ENCODE results near the gene C2CD4D.
"Not testable (repeated sequence)": the region's sequence is repeated elsewhere in the genome, so short reads cannot be mapped to it uniquely, and the experiment has no call there.

Gene C2CD4D

DNA sequence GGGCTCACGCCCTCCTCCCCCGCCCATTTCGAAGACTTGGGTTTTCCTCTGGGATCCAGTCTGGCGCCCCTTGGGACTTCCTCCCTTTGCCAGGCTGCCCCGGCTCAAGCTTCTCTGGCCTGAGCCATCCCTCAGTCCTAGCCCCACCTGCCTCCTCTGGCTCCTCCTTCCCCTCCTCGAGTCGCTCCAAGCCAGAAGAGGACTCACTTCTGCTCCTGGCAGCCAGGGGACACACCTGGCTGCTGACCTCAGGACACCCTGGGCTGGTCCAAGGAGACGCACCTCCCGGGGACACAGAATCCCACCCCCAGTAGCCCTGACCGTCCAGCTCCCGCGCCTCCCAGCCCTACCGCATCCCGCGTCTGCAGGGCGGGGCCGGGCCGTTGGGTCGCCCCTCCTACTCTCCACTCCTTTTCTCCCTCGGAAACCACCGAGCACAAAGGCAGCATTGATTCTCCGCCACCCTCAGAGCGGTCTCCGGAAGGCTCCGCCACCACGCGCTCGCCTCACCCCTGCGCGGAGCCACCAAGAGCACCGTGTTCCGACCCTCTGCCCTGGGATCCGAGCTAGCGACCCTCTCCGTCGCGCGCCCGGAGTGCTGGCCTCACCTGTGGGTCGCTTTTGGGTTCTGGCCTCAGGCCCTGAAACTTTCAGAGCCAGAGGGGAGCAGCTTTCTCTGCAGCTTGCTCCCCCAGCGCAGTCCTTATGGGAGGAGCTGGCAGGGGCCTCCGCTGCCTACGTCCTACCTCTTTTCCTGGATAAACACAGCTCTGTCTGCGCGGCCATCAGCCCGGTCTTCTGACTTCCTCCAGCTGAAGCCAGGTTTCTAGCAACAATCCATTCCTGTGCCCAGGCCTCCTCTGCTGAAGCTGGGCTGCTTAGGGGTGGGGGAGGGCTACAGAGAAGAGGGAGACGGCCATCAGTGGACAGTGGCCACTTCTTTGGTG, at the start of gene C2CD4D:
Gene C2CD4D (minus strand): TSS at position 364 of the 947 bp plus-strand sequence. CDS start 831 bp downstream, outside the sequence.
- peak; percentile 55 to 61 for DNase-seq (ENCODE audit: low read depth in 2 of 2)

DNA sequence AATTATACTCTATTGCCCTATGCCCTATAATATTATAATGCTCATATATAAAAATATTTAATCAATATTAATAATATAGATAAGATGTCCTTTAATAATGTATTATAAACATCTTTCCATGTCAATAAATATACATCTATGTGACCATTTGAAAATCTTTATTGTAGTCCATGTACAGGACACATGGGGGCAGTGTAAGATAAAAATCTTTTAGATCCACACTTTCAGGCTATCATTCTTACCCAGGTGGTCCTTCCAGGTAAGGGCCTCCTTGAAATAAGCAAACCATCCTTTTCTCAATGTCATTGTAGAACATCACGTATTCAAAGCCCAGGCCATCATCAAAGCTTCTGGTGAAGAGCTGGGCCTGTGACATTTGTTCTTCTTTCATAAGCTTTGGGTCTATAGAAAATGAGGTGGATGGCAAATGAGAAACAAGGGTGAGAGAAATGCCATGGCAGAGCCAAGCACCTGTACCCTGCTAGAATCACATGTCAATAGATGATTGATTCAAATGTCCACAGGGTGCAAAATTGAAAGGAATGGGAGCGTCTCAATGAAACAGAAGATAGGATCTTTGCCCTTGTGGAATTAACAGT, 49.5 kb upstream of the C2CD4D start:
- no peak for DNase-seq (ENCODE audit: low read depth in 2 of 2)

DNA sequence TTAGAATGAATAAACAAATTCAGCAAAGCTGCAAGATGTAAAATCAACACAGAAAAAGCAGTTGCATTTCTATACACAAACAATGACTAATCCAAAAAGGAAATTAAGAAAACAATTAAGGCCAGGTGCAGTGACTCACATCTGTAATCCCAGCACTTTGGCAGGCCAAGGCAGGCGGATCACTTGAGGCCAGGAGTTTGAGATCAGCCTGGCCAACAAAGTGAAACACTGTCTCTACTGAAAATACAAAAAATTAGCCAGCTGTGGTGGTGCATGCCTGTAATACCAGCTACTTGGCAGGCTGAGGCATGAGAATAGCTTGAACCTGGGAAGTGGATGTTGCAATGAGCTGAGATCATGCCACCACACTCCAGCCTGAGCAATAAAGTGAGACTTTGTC, 47.4 kb upstream of the C2CD4D start:
- no peak for DNase-seq (ENCODE audit: low read depth in 2 of 2)

DNA sequence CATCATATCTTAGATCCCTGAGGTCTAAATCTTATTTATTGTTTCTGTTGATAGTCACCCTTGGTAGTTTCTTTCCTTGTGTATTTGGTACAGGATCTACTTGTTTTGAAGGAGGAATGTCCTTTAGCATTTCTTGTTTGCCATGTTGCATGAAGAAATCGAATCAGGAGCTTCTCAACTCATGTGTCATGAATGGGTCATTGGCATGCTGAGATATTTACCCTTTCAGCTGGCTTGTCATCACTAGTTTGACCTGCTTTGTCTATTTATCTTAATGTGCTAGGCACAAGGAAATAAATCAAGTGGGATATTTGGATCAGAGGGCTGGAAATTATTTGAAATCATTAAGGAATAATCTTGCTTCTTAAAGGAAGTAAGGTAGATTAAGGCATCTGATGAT, 45.9 kb upstream of the C2CD4D start:
- DNase-seq (ENCODE audit: low read depth in 2 of 2): no peak

DNA sequence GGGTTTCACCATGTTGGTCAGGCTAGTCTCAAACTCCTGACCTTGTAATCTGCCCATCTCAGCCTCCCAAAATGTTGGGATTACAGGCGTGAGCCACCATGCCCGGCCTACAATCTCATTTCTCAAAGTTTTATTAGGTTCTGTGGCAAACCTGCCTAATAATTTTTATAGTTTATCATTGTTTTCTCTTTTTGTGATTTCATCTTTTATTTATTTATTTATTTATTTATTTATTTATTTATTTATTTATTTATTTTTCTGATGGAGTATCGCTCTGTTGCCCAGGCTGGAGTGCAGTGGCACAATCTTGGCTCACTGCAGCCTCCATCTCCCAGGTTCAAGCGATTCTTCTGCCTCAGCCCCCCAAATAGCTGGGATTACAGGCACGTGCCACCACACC, 45.3 kb upstream of the C2CD4D start:
- DNase-seq (ENCODE audit: low read depth in 2 of 2): not testable (repeated sequence)

DNA sequence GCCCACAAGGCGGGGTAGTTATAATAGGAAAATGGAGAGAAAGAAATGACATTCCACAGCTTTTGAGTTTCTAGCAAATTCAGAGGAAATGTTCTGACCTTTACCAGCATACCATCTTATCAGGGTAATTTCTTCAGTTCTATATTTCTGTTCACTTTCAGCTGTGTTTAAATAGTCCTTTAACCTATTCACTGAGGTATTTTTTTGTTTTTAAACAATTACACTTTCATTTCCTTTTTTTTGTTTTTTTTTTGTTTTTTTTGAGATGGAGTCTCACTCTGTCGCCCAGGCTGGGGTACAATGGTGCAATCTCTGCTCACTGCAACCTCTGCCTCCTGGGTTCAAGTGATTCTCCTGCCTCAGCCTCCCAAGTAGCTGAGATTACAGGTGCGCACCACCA, 44.8 kb upstream of the C2CD4D start:
- DNase-seq (ENCODE audit: low read depth in 2 of 2): not testable (repeated sequence)

DNA sequence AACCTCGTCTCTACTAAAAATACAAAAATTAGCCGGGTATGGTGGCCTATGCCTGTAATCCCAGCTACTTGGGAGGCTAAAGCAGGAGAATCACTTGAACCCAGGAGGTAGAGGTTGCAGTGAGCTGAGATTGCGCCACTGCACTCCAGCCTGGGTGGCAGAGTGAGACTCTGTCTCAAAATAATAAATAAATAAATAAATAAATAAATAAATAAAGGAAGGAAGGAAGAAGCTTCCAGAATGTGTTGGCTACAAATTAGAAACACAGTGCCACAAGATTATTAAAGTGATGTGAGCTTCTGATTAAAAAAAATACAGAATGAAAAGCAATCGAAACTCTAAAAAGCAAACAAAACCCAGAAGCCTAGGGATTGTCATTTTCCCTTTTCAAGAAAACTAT, 44.3 kb upstream of the C2CD4D start:
- DNase-seq (ENCODE audit: low read depth in 2 of 2): not testable (repeated sequence)

DNA sequence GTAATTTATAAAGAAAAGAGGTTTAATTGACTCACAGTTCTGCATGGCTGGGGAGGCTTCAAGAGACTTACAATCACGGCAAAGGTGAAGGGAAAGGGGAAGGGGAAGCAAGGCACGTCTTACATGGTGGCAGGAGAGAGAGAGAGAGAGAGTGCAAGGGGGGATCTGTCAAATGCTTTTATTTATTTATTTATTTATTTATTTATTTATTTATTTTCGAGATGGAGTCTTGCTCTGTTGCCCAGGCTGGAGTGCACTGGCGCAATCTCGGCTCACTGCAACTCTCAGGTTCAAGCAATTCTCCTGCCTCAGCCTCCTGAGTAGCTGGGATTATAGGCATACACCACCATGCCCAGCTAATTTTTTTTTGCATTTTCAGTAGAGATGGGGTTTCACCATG, 43.3 kb upstream of the C2CD4D start:
- DNase-seq (ENCODE audit: low read depth in 2 of 2): not testable (repeated sequence)

DNA sequence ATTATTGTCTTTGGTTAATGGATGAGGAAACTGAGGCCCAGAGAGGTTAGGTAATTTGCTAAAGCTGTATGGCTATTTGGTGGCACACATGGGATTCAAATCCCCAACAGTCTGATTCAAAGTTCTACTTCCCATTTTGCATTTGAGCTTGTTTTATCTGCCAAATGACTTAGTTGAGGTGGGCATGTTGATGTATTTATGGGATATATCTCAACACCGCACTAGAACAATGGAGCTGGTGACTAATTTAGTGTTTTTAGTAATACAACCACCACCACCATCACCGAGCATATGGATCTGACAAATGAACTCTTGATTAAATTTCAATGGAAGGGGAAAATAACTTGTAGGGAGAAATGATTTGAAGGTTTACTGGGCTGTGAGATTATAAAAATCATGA, 42.8 kb upstream of the C2CD4D start:
- no peak for DNase-seq (ENCODE audit: low read depth in 2 of 2)

DNA sequence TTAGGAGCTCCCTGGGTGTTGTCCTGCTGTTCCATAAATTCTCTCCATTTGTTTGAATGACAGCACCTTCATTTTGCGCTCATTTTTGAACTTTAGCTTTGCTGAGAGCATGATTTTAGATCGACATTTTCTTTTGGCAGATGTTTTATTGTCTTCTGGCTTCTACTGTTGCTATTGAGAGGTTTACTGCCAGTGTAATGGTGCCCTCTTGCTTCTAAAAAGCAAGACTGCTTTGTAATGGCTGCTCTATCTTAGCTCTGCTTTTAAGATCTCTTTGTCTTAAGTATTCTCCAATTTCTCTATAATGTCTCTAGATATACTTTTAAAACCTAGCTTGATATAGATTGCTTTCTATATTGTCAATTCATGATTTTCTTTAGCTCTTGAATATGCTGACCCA, 41.9 kb upstream of the C2CD4D start:
- DNase-seq (ENCODE audit: low read depth in 2 of 2): no peak

DNA sequence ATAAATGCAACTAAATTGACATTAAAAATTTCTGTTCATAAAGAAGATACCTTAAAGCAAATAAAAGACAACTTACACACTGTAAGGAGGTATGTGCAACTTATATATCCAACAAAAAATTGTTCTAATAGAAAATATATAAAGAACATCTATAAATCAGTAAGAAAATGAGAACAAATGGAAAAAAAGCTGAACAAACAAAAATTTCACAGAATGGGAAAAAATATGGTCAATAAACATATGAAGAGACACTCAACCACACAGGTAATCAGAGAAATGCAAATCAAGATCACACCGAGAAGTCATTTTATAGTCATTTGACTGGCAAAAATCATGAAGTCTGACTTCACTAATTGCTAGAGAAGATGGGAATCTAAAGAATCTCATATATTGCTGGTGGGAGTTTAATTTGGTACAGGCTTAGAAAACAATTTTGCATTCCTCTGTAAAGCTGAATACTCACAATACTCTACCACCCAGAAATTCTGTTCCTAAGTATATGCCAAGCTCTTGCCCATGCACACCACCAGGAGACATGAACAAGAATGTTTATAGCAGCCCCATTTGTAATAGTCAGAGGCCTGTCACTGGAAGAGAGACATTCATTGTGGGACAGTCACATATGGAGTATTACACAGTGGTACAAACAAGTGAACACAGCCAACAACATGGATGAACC, 35.9 kb upstream of the C2CD4D start:
- DNase-seq (ENCODE audit: low read depth in 2 of 2): no peak

DNA sequence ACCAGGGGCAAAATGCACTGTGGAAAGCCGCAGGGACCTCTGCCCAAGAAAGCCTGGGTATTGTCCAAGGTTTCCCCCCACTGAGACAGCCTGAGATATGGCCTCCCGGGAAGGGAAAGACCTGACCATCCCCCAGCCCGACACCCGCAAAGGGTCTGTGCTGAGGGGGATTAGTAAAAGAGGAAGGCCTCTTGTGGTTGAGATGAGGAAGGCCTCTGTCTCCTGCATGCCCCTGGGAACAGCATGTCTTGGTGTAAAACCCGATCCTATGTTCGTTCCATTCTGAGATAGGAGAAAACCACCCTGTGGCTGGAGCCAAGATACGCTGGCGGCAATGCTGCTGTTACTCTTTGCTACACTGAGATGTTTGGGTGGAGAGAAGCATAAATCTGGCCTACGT, 33.2 kb upstream of the C2CD4D start:
- DNase-seq (ENCODE audit: low read depth in 2 of 2): not testable (repeated sequence)

DNA sequence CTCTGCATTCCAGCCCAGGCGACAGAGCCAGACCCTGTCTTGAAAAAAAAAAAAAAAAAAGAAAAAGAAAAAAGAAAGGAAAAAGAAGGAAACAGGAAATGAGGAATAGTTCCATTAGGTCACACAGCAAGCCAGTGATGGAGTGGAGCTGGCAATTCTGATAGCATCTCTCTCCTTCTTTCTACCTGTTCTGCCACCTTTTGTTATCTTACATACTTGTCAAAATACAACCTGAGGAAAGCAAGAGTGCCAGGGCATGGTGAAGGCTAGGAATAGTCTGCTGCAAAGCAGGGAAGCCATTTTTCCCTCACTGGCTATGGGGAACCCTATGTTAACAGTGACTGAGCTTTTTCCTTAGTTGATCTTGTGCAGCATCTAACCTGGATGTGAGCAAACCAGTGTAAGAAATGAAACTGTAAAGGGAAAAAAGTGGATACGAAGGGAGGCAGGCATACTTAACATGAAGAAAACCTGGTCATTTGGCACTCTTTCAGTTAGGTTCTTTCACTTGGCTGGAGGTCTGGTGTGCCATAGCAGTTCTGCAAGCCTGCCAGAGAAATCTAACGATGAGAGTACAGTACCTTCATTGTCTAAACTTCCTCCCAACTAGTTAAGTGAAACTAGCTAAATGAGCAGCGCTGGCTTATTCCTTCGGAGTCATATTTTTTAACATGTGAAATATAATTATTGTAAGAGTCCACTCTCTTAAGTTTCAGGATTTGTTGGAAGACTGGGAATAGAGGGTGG, 31.8 kb upstream of the C2CD4D start:
- DNase-seq (ENCODE audit: low read depth in 2 of 2): no peak

DNA sequence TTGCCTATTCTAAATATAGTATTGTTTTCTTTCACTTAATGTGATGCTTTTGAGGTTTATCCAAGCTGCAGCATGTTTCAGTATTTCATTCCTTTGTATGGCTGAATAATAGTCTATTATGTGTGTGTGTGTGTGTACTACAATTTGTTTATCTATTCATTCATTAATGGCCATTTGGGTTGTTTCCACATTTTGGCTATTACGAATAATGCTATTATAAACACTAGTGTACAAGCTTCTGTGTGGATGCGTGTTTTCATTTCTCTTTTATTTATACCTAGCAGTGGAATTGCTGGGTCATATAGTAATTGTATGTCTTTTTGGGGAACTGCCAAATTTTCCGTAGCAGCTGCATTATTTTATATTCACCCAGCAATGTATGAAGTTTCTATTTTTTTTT, 28.9 kb upstream of the C2CD4D start:
- no peak for DNase-seq (ENCODE audit: low read depth in 2 of 2)

DNA sequence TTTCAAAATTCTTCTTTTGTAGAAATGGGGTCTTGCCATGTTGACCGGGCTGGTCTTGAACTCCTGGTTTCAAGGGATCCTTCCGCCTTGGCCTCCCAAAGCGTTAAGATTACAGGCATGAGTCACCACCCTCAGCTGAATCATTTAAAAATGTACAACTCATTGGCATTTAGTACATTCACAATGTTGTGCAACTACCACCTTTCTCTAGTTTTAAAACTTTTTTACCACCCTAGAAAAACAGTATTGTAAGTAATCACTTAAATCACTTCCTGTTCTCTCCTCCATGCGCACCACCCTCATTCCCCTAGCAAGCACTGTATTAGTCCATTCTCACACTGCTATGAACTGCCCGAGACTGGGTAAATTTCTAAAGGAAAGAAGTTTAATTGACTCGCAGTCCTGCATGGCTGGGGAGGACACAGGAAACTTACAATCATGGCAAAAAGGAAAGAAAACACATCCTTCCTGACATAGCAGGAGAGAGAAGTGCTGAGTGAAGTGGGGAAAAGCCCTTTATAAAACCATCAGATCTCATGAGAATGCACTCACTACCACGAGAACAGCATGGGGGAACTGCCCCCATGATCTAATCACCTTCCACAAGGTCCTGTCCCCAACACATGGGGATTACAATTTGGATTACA, 28.3 kb upstream of the C2CD4D start:
- DNase-seq (ENCODE audit: low read depth in 2 of 2): no peak

DNA sequence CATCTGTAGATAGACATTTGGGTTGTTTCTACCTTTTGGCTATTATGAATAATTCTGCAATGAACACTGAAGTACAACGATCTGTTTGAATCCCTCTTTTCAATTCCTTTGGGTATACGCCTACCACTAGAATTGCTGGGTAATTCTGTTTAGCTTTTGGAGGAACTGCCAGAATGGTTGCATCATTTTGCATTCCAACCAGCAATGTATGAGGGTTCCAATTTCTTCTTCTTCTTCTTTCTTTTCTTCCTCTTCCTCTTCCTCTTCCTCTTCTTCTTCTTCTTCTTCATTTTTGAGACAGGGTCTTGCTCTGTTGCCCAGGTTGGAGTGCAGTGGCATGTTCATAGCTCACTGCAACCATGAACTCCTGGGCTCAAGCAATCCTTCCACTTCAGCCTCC, 27.7 kb upstream of the C2CD4D start:
- DNase-seq (ENCODE audit: low read depth in 2 of 2): no peak

DNA sequence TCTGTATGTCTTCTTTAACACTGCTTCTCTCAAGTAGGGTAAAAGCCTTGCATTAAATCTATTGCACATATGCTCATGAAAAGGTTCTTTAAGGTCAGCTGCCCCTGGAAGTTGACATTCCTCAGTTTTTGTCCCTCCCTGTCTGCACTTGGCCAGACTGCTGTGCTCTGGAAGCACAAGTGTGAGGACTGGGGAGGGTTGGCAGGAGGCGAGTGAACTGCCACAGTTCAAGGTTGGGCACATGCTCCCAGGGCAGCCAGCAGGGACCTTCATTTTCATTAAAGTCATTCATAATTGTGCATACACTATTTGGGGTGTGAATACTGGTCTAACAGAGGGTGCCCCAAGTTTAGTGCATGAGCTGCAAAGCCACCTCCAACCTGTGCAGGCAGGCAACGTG, 24.8 kb upstream of the C2CD4D start:
- no peak for DNase-seq (ENCODE audit: low read depth in 2 of 2)

DNA sequence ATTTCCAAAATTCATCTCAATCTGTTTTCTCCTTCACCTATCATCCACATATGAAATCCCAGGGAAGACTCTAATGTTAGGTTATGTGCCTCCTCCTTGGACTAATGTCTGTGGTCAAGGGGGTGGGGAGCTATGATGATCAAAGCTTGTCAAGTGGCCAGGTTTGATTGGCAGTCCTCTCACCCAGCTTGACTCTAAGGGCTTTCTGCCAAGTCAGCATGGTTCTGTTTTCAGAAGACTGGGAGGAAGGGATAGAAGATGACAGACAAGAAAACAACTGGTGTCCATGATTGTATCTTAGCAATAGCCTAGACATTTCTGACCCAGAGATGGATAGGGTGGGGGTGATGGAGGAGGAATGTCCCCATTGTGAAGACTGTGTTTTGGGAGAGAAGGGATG, 23.0 kb upstream of the C2CD4D start:
- DNase-seq (ENCODE audit: low read depth in 2 of 2): no peak

DNA sequence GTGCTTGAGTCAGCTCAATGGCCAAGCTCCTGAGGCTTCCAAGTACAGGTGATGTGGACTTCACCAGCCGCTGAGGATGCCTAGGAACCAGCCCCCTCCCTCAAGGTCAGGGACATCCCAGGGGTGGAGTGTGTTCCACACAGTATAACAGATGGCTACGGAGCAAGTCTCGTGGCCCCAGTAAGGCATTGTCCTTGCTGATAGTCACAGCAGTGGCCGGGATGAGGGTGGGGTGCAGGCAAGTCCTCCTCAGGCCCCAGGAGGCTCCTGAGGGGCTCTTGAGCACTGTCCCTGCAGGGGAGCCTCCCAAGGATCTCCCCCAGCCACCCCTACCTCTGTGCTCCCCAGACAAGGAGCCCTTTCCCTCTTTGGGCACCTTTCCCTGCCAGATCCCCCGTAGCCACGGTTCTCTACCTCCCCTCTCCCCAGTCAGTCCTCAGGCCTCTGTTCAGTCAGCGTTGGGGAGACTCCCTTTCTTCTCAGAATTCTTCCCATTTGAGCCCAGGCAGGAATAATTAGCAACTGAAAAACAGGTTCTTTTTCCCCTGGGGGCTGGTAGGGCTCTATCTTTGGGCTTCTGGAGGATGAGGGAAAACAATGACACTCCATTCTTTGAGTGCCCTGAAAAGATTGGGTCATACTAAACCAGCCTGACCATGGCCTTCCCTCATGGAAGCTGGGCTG, 21.0 kb upstream of the C2CD4D start:
- no peak for DNase-seq (ENCODE audit: low read depth in 2 of 2)

DNA sequence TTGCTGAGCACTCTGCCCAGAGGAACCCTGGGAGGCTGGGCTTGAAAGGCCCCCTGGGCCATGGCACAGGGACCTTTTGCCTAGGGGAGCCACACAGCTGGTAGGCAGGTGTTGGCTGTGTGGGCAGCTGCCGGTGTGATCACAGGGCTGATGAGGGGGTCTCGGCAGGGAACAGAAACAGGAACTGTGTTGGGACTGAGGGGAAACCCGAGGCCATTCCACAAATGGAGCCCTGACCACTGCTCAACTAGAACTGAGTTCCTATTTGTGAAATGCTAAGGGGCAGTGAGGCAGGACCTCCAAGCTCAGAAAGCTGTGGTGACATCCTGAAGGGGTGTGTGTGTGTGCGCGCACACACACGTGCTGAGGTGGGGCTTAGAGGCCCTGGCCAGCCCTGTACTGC, 20.3 kb upstream of the C2CD4D start:
- no peak for DNase-seq (ENCODE audit: low read depth in 2 of 2)

Measured in stimulated activated CD4-positive, alpha-beta T cell treated with anti-CD3 and anti-CD28 coated beads, Interleukin-1b, Interleukin-23, amount 100 ng/mL, for 4 hours (primary cell).